OCI-LY7 (cell line): ENCODE measurements around the gene JAML. TPM values are rescaled to one million over a fixed set of nuclear protein-coding genes. Genes with fewer than 3 reads are reported as not detected.

Experiments
- BruUV-seq: library from RNA; stranded (reverse); fragments of 400-500 nt; replicated peaks from 2 replicates; lab custom pipeline; 2021; lab: Mats Ljungman, UMichigan
- CTCF ChIA-PET: fragments of 300-600 bp; sonication (Branson Sonifier 250); formaldehyde crosslinking; loops from one replicate; lab custom pipeline; 2022; ENCODE audit warnings: antibody characterized with exemption; ENCODE audit not compliant: unreplicated experiment; lab: Charles Lee
- POLR2A ChIA-PET: fragments of 300-600 bp; sonication (Branson Sonifier 250); formaldehyde crosslinking; loops from one replicate; lab custom pipeline; 2022; ENCODE audit warnings: antibody characterized with exemption; lab: Charles Lee
- DNase-seq: peaks from one replicate; pipeline ENCODE4 v3.0.0-alpha.2; 2015; ENCODE audit warnings: low spot score
- H2AFZ ChIP-seq: fragments of 200-600 bp; sonication (generic), shearing (Covaris generic); 2 replicates; pipeline ENCODE4 v1.6.1; 2014; ENCODE audit warnings: mild to moderate bottlenecking, antibody characterized with exemption, low read length, moderate library complexity
- H3K27ac ChIP-seq: fragments of 200-600 bp; sonication (generic); 2 replicates; pipeline ENCODE4 v1.5.1; 2014; ENCODE audit warnings: mixed run types, low read depth, mild to moderate bottlenecking, moderate library complexity, low read length, inconsistent platforms; ENCODE audit not compliant: poor library complexity, severe bottlenecking
- H3K36me3 ChIP-seq: fragments of 200-600 bp; sonication (generic); 2 replicates; pipeline ENCODE4 v1.6.1; 2014; ENCODE audit warnings: mild to moderate bottlenecking, antibody characterized with exemption, low read length, moderate library complexity, mixed read lengths; ENCODE audit not compliant: insufficient read depth
- H3K4me1 ChIP-seq: fragments of 200-600 bp; sonication (generic); 2 replicates; pipeline ENCODE4 v1.5.1; 2014; ENCODE audit warnings: mild to moderate bottlenecking, low read length; ENCODE audit not compliant: insufficient read depth, poor library complexity, severe bottlenecking
- H3K4me2 ChIP-seq: fragments of 200-600 bp; sonication (generic); 2 replicates; pipeline ENCODE4 v1.6.1; 2014; ENCODE audit warnings: mild to moderate bottlenecking, low read length
- H3K4me3 ChIP-seq: fragments of 200-600 bp; sonication (generic); 2 replicates; pipeline ENCODE4 v1.5.1; 2014; ENCODE audit warnings: mild to moderate bottlenecking, low read depth, low read length; ENCODE audit not compliant: poor library complexity, severe bottlenecking
- H3K79me2 ChIP-seq: fragments of 200-600 bp; sonication (generic); 2 replicates; pipeline ENCODE4 v1.6.1; 2016; ENCODE audit warnings: low read depth, mild to moderate bottlenecking, low read length, moderate library complexity, mixed read lengths; ENCODE audit not compliant: insufficient read depth
- H3K9me2 ChIP-seq: fragments of 200-600 bp; sonication (generic); 2 replicates; pipeline ENCODE4 v1.6.1; 2016; ENCODE audit warnings: mild to moderate bottlenecking, low read length, mixed read lengths; ENCODE audit not compliant: insufficient read depth
- H3K9me3 ChIP-seq: fragments of 200-600 bp; sonication (generic); 2 replicates; pipeline ENCODE4 v1.6.1; 2014; ENCODE audit warnings: mild to moderate bottlenecking, mixed run types, low read length, mixed read lengths
- H4K20me1 ChIP-seq: fragments of 200-600 bp; sonication (generic); 2 replicates; pipeline ENCODE4 v1.6.1; 2014; ENCODE audit warnings: mild to moderate bottlenecking, antibody characterized with exemption, low read length, moderate library complexity, mixed read lengths; ENCODE audit not compliant: insufficient read depth
- CTCF ChIP-seq: fragments of 200-600 bp; sonication (generic); conservative IDR thresholded peaks from 2 replicates; pipeline ENCODE4 v1.5.1; 2014; ENCODE audit warnings: mild to moderate bottlenecking, antibody characterized with exemption, low read length, moderate library complexity, mixed read lengths
- EZH2phosphoT487 ChIP-seq: fragments of 200-600 bp; sonication (generic); IDR thresholded peaks from 2 replicates; pipeline ENCODE4 v1.6.1; 2018; ENCODE audit warnings: low read depth, borderline replicate concordance, mild to moderate bottlenecking, mixed run types, antibody characterized with exemption, low read length, moderate library complexity, mixed read lengths
- intact Hi-C: fragments of 100-400 bp; cut with micrococcal nuclease; formaldehyde crosslinking; loops from one replicate; pipeline ENCODE4 v1.10.0; 2022; ENCODE audit not compliant: unreplicated experiment
- total RNA-seq, 2 experiments: library from RNA; depleted of rRNA in 1 of 2; stranded (reverse); fragments of >200 nt in 1 of 2; shearing (Covaris generic) in 1 of 2; gene quantifications; 2 replicates each; pipeline ENCODE4 v1.2.3, GENCODE V29; 2014 to 2022

JAML gene
- total RNA-seq, 2 experiments from 2014 or later = 0.63 to 0.73 TPM

GRCh38 chr11:118161786-118162185, 63.0 kb downstream of the JAML start:
- Histone ChIP-seq H3K79me2 (no peaks in the 10 kb centered on the region), H3K36me3 (no peaks in the 10 kb centered on the region), H3K4me3 (no peak overlapping the region), H3K27ac (no peak overlapping the region), H2AFZ (no peak overlapping the region), H3K4me2 (no peak overlapping the region), H4K20me1 (no peaks in the 10 kb centered on the region), H3K9me2 (no peaks in the 10 kb centered on the region), H3K9me3 (no peaks in the 10 kb centered on the region), H3K4me1 (no peaks in the 10 kb centered on the region)
- CTCF ChIA-PET = no interaction called here
- intact Hi-C loops = no loop called here
- no TSS peak for BruUV-seq
- TF ChIP-seq EZH2phosphoT487 = no peak
- TF ChIP-seq CTCF = no peak
- no peak for DNase-seq
- POLR2A ChIA-PET = no interaction called here

GRCh38 chr11:118157186-118157895, 67.5 kb downstream of the JAML start:
- H3K4me1 ChIP-seq = no peaks in the 10 kb centered on the region
- no TSS peak for BruUV-seq

More at GRCh38 chr11:118157186-118157895, 67.5 kb downstream of the JAML start:
- no peak overlapping the region for H2AFZ ChIP-seq
- H3K79me2 ChIP-seq = no peaks in the 10 kb centered on the region
- no peaks in the 10 kb centered on the region for H3K36me3 ChIP-seq
- intact Hi-C loops = no loop called here
- H3K4me2 ChIP-seq = no peak overlapping the region
- H4K20me1 ChIP-seq = no peaks in the 10 kb centered on the region
- H3K27ac ChIP-seq = no peak overlapping the region
- H3K9me2 ChIP-seq = no peaks in the 10 kb centered on the region
- TF ChIP-seq EZH2phosphoT487 (no peak), CTCF (no peak)
- DNase-seq = no peak
- H3K9me3 ChIP-seq = no peaks in the 10 kb centered on the region
- H3K4me3 ChIP-seq = no peak overlapping the region
- ChIA-PET CTCF (interaction anchor here (0.6 kb wide), 1 partner anchor 31 kb away, joined by 3 read pairs; no protein-coding TSS in a partner anchor), POLR2A (no interaction called here)
